Right forelimb (tissue), 1 donor: Measurements from ENCODE around the gene UNC45A.
A peak's percentile ranks its signal among the peaks of the same experiment; 100 is the strongest.
"Not testable (repeated sequence)": the region's sequence is repeated elsewhere in the genome, so short reads cannot be mapped to it uniquely, and the experiment has no call there.

Source experiments
- DNase-seq: peaks from one replicate; pipeline ENCODE4 v3.0.0-alpha.2; 2018

UNC45A gene

DNA sequence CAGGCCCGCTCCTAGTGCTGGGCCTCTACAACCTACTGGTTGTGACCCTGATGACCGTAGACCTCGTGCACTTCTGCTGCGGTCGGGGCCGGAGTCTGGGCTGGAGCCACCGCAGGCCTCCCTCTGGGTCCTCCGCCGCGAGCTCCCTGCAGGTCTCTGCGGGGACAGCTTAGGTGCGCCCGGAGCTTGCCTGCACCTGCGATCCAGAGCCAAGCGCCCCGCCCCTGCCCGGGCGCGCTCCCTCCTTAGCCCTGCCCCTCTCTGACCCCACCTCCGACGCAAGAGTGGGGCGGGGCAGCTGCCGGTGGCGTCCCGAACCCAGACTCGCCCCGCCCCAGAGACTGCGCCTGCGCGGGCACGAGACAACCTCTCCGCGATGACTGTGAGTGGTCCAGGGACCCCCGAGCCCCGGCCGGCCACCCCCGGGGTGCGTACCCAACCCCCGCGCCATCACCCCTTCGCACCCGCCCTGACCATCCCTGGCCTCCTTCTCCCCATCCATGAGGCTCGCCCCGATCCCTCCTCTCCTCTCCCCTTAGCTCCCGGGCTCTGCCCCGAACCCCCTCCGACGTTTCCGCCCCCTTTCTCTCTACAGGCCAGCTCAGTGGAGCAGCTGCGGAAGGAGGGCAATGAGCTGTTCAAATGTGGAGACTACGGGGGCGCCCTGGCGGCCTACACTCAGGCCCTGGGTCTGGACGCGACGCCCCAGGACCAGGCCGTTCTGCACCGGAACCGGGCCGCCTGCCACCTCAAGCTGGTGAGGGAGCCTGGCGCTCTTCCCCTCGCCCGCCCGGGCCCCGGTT lies at the start of gene UNC45A:
TSS of gene UNC45A (plus strand) at position 337 of the 803 bp plus-strand sequence. CDS start at position 377, 40 bp downstream.
- peak; percentile 93 for DNase-seq

GRCh38 chr15:90885432-90886290 lies 49.4 kb upstream of the UNC45A start:
- DNase-seq = peak; percentile 90

GRCh38 chr15:90886291-90886614 lies 48.8 kb upstream of the UNC45A start:
- DNase-seq = no peak

GRCh38 chr15:90887037-90887481 lies 48.0 kb upstream of the UNC45A start:
- no peak for DNase-seq

DNA sequence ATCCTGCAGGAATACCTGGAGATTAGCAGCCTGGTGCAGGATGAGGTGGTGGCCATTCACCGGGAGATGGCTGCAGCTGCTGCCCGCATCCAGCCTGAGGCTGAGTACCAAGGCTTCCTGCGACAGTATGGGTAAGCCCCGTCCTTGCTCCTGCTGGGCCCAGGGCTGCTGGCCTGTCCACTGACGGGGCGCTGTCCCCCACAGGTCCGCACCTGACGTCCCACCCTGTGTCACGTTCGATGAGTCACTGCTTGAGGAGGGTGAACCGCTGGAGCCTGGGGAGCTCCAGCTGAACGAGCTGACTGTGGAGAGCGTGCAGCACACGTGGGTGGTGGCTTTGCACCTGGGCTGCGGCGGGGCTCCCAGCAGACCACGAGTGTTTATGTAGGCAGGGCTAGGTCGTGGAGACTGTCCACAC lies 45.8 kb upstream of the UNC45A start:
- no peak for DNase-seq

DNA sequence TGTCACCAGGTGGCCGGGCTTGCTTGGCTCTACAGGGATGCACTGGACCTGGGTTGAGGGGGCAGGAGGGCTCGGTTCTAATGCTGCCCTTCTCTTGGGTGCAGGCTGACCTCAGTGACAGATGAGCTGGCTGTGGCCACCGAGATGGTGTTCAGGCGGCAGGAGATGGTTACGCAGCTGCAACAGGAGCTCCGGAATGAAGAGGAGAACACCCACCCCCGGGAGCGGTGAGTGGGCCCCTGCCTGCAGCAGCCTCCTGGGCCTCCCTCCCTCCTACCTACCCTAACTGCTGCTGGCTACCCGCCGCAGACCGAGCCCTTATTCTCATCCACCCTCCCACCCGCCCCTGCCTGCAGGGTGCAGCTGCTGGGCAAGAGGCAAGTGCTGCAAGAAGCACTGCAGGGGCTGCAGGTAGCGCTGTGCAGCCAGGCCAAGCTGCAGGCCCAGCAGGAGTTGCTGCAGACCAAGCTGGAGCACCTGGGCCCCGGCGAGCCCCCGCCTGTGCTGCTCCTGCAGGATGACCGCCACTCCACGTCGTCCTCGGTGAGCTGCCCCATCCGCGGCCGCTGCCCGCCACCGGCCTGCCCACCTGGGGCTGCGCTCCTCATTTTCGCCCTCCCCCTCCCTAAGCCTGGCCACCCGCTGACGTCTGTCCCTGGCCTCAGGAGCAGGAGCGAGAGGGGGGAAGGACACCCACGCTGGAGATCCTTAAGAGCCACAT lies 45.2 kb upstream of the UNC45A start:
- no peak for DNase-seq

DNA sequence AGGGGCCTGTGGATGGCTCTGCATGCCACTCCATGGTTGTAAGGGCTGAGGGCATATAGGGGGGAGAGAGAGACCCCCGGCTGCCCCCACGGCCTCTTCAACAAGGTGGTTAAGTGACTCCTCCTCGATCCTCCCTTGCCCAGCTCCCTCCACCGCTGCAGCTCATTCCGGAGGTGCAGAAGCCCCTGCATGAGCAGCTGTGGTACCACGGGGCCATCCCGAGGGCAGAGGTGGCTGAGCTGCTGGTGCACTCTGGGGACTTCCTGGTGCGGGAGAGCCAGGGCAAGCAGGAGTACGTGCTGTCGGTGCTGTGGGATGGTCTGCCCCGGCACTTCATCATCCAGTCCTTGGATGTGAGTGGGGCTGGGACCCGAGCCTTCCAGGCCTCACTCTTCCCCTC lies 44.2 kb upstream of the UNC45A start:
- no peak for DNase-seq

DNA sequence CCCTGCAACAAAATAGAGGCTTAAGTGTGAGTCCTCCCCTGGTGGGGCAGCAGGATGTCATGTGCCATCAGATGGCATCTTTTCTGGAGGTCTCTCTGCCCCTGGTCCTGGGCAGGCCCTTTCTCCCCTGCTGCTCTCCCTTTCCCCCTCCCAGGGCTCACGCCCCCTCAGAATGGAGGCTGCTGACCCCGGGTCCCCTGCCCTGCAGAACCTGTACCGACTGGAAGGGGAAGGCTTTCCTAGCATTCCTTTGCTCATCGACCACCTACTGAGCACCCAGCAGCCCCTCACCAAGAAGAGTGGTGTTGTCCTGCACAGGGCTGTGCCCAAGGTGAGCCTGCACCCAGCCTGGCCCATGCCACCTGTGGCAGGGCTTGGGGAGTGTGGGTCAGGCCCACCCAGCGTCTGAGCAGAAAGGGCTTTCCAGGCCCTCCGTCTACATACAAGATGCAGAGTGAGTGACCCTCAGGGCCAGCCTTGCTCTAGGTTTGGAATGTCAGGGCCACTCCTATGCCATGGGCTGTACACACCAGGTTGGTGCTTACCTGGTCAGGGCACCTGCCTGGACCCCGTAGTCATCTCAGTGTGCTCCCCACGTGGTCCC lies 43.6 kb upstream of the UNC45A start:
- no peak for DNase-seq

DNA sequence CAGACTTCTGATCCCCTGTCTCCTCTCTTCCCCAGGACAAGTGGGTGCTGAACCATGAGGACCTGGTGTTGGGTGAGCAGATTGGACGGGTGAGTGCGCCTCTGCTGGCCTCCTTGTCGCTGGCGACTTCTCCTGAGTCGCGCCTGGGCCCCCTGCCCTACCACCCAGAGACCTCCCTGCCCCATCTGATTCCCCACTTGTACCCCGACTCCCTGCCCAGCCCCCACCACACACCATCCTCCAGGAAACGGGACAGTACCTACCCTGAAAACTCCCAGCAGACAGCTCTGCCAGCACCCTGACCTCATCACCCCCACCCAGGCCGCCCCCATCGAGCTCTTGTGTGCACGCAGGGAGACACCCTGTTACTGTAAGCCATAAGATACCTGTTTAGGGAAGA lies 43.1 kb upstream of the UNC45A start:
- DNase-seq = no peak

GRCh38 chr15:90892498-90893174 lies 42.4 kb upstream of the UNC45A start:
- no peak for DNase-seq

DNA sequence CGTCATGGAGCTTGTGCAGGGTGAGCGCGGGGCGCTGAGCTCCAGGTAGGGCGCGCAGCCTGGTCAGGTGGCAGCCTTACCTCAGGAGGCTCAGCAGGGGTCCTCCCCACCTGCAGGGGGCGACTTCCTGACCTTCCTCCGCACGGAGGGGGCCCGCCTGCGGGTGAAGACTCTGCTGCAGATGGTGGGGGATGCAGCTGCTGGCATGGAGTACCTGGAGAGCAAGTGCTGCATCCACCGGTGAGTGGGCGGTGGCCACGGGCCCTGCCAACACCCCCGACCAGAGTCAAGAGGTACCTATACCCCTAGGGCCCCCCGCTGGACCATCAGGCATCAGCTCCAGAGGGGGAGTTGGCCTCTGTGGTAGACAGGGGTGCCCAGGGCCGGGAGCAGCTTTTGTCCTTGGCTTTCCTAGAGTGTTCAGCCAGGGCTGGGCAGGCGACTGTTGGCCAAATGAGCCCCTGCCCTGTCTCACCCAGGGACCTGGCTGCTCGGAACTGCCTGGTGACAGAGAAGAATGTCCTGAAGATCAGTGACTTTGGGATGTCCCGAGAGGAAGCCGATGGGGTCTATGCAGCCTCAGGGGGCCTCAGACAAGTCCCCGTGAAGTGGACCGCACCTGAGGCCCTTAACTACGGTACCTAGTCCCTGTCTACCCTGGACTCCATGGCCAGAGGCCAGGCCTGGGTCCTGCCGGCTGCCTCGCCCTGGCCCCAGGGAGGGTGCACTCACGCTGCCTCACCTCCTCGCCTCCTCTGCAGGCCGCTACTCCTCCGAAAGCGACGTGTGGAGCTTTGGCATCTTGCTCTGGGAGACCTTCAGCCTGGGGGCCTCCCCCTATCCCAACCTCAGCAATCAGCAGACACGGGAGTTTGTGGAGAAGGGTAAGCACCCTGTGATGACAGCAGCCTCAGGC lies 41.7 kb upstream of the UNC45A start:
- DNase-seq = no peak

DNA sequence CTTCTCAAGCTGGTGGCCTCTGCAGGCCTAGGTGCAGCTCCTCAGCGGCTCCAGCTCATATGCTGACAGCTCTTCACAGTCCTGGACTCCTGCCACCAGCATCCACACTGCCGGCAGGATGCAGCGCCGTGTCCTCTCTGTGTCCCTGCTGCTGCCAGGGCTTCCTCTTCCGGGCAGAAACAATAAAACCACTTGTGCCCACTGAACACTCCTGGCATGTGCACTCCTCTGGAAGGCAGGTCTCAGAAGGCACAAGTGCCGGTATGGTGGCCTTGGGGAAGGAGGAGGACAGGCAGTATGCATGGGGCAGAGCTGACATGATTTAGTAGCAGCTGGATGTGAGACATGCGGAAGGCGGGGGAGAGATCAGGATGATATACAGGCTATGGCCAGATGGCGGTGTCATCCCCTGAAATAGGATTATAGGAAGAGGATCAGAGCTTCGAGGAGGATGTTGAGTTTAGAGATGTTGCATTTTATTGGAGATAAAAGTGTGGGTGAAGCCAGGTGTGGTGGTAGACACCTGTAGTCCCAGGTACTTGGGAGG lies 39.4 kb upstream of the UNC45A start:
- DNase-seq = no peak

DNA sequence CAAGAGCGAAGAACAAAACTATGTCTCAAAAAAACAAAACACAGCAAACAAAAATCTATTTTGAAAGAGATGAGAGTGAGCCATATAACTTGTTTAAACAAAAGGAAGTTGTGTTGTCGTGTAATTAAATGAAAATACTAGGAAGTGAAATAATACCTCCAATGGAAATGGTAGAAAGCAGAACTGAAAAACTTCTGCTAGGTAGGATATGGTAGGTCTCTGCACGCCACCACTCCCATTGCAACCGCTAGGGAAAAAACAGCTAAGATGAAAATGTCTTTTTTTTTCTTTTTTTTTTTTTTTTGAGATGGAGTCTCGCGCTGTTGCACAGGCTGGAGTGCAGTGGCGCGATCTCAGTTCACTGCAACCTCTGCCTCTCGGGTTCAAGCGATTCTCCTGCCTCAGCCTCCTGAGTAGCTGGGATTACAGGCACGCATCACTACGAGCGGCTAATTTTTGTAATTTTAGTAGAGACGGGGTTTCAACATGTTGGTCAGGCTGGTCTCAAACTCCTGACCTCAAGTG lies 37.9 kb upstream of the UNC45A start:
- not testable (repeated sequence) for DNase-seq

DNA sequence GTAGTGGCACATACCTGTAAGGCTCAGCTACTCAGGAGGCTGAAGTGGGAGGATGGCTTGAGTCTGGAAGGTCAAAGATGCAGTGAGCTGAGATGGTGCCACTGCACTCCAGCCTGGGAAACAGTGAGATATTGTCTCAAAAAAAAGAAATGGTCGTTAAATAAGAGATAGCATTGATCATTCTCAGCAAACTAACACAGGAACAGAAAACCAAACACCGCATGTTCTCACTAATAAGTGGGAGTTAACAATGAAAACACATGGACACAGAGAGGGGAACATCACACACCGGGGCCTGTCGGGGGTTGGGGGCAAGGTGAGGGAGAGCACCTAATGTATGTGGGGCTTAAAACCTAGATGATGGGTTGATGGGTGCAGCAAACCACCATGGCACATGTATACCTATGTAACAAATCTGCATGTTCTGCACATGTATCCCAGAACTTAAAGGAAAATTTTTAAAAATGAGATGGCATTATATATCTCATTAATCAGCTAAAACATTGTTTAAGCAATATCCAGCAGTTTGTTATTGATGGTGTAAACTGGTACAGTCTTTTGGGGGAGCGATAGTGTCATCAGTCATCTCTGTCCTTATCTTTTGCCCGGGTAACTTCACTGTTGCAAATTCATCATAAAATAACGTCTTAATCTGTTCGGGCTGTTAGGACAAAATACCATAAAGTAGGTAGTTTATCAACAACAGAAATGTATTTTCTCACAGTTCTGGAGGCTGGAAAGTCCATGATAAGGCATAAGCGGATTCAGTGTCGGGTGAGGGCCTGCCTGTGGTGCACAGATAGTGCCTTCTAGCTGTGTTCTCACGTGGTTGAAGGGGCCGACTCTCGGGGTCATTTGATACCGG lies 33.7 kb upstream of the UNC45A start:
- no peak for DNase-seq

DNA sequence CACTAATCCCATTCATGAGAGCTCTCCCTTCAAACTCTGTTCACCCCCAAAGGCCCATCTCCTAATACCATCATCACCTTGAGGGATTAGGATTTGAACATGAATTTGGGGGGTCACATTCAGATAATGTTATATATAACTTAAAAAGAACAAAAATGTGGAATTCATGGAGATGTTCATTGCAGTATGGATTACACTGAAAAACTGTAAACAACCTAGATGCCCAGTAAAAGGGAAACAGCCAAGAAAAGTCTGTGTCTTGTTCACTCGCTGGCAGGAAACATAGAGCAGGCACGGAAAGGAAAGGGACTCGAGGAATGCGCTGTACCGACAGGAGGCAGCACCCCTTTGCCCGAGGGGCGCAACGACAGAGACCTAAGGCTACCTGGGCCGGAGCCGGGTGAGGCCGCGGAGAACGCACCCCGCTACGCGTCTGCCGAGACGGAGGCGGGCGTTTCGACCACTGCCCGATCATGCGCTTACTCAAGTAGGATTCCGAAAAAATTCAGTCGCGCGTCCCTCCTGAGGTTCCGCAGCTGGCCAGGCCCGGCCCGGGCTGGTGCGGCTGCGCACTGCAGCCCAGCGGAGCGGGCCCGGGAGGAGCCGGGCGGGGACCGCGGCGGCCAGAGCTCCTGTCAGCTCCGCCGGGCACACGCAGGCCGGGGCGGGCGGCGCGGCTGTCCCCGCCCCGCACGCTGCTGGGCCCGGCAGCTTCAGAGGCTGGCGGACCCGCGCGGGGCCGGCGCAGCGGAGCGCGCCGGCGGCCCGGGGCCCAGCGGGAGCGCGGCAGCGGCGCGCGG lies 32.8 kb upstream of the UNC45A start:
- DNase-seq = peak; percentile 86

GRCh38 chr15:90902840-90903732 lies 32.0 kb upstream of the UNC45A start, which contains the start of gene MAN2A2:
MAN2A2 (plus strand) TSS chr15:90903302; CDS start chr15:90904208, 906 bp downstream.
- peak; percentile 77 for DNase-seq

GRCh38 chr15:90903733-90904536 lies 31.1 kb upstream of the UNC45A start:
- DNase-seq = no peak
